Breast epithelium (tissue), 4 donors: ENCODE results near the gene OVOL1. TPM values are rescaled to one million over a fixed set of nuclear protein-coding genes. Genes with fewer than 3 reads are reported as not detected.

Source experiments
- DNase-seq, 2 donors: peaks; one replicate each; pipeline ENCODE4 v3.0.0-alpha.2; 2019; ENCODE audit warnings: low spot score in 2 of 2
- H3K27ac ChIP-seq, 2 donors: fragments of 200-600 bp; sonication (generic) in 1 of 2; one replicate each; pipeline ENCODE4 v1.5.1; 2016 to 2019; ENCODE audit warnings: mild to moderate bottlenecking in 1 of 2
- H3K27me3 ChIP-seq, 2 donors: fragments of 200-600 bp; sonication (generic) in 1 of 2; one replicate each; pipeline versions ENCODE4 v1.5.1 to v1.6.0; 2017 to 2019; ENCODE audit warnings: control low read depth in 1 of 2, mild to moderate bottlenecking in 1 of 2
- H3K36me3 ChIP-seq: fragments of 200-600 bp; one replicate; pipeline ENCODE4 v1.5.1; 2019
- H3K4me1 ChIP-seq, 2 donors: fragments of 200-600 bp; sonication (generic); one replicate each; pipeline ENCODE4 v1.5.1; 2016 to 2019; ENCODE audit warnings: control low read depth in 1 of 2
- H3K4me3 ChIP-seq, 3 donors: fragments of 200-600 bp; sonication (generic); 1 replicate in 2 of 3; 2 replicates in 1 of 3; pipeline ENCODE4 v1.5.1; 2016 to 2019; ENCODE audit warnings: mild to moderate bottlenecking in 3 of 3, moderate library complexity in 2 of 3
- H3K9me3 ChIP-seq, 2 donors: fragments of 200-600 bp; sonication (generic) in 1 of 2; one replicate each; pipeline ENCODE4 v1.5.1; 2016 to 2019; ENCODE audit warnings: control low read depth in 1 of 2
- CTCF ChIP-seq, 3 donors: fragments of 450-650 bp; IDR thresholded peaks; one replicate each; pipeline ENCODE4 v1.5.1; 2016 to 2017; ENCODE audit warnings: antibody characterized with exemption in 3 of 3, mild to moderate bottlenecking in 3 of 3, moderate library complexity in 3 of 3
- POLR2A ChIP-seq: fragments of 450-650 bp; IDR thresholded peaks from one replicate; pipeline ENCODE4 v1.6.1; 2016; ENCODE audit warnings: antibody characterized with exemption, mild to moderate bottlenecking, moderate library complexity
- POLR2AphosphoS5 ChIP-seq, 3 donors: sonication (generic); formaldehyde crosslinking; IDR thresholded peaks; one replicate each; pipeline ENCODE4 v1.6.1; 2017; ENCODE audit warnings: antibody characterized with exemption in 3 of 3
- intact Hi-C: fragments of 100-400 bp; cut with DNase I; formaldehyde crosslinking; loops from one replicate; pipeline ENCODE4 v1.15.1; 2023; ENCODE audit warnings: low total_unique reads
- total RNA-seq, 3 donors: library from RNA; depleted of rRNA; stranded (reverse); fragments of >200 nt; gene quantifications; one replicate each; pipeline ENCODE4 v1.1.0, GENCODE V29; 2016

Gene OVOL1
- total RNA-seq, 3 donors from 2014 or later: 3.6 to 5.1 TPM; not detected in 1

DNA sequence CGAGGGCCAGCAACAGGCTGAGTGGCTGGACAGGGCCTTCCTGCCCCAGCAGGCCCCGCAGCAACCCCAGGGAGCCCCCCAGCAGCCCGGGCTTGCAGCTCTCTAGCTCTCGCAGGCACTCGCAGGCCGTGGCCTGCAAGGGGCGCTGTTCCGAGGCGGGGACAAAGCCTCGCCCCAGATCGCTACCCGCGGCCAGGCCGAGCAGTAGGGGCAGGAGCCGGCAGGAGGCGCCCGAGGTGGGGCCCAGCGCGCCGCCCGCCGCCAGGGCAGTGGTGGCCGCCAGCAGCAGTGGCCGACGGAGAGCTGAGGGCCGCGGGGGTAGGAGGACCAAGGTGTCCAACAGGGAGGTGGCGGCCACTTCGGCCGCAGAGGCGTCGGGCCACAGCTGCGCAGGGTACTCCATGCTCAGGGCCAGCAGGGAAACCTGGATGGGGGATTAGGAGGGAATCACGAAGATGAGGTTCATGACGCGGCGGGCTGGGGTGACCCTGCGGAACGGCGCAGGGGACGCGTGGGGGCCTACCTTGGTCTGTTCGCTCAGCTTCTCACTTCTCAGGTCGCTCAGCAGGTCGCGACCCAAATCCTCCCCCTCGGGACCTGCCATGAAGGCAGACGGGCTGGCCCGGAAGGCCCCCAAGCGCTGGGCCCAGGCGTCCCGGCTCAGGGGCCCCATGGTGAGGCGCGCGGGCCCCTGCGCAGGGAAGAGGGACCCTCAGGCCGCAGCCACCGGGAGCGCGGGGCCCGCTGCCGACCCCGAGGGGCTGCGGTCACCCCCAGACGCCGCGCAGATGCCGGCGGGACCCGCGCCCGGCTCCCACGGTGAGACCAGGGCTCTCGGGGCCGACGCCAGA lies 6.7 kb upstream of the OVOL1 start:
- intact Hi-C loops: loop anchor here (5.0 kb wide), 1 partner anchor 68 kb away; the partner anchor contains the start of gene KAT5
- Histone ChIP-seq H3K36me3 (no peaks in the 10 kb centered on the region), H3K27ac (peak overlapping the region; percentile 79 to 87), H3K4me3 (peak overlapping the region; percentile 87 to 95 (median 88)), H3K4me1 (peaks cover 0 to 4% of the 10 kb centered on the region in 2 donors), H3K9me3 (no peaks in the 10 kb centered on the region), H3K27me3 (no peaks in the 10 kb centered on the region)
- peak; percentile 54 to 83 for DNase-seq
- TF ChIP-seq POLR2AphosphoS5 (IDR thresholded peaks at IDR 0.05) (peak in 2 of 3 donors; percentile 12 to 46), POLR2A (no peak), CTCF (IDR thresholded peaks at IDR 0.05) (peak; percentile 87 to 98 (median 89))

GRCh38 chr11:65780770-65781151 lies 6.1 kb upstream of the OVOL1 start, which contains the start of gene AP5B1:
Gene AP5B1 (minus strand): TSS chr11:65780976. CDS start chr11:65780591, 385 bp downstream.
- TF ChIP-seq POLR2AphosphoS5 (IDR thresholded peaks at IDR 0.05) (no peak), POLR2A (no peak), CTCF (IDR thresholded peaks at IDR 0.05) (no peak)
- Histone ChIP-seq H3K27ac (peak within 1 kb of the TSS; percentile 79 to 87), H3K4me1 (peaks cover 0 to 4% of the 10 kb centered on the region in 2 donors), H3K36me3 (no peaks in the 10 kb centered on the region), H3K27me3 (peaks cover under 1% of the 10 kb centered on the region in 2 donors), H3K4me3 (peak within 1 kb of the TSS; percentile 87 to 95 (median 88)), H3K9me3 (no peaks in the 10 kb centered on the region)
- intact Hi-C loops: no loop called here
- peak; percentile 58 to 59 for DNase-seq

GRCh38 chr11:65781152-65781961 lies 5.5 kb upstream of the OVOL1 start:
- intact Hi-C loops: no loop called here
- H3K27ac ChIP-seq: peak overlapping the region; percentile 79 to 87

DNA sequence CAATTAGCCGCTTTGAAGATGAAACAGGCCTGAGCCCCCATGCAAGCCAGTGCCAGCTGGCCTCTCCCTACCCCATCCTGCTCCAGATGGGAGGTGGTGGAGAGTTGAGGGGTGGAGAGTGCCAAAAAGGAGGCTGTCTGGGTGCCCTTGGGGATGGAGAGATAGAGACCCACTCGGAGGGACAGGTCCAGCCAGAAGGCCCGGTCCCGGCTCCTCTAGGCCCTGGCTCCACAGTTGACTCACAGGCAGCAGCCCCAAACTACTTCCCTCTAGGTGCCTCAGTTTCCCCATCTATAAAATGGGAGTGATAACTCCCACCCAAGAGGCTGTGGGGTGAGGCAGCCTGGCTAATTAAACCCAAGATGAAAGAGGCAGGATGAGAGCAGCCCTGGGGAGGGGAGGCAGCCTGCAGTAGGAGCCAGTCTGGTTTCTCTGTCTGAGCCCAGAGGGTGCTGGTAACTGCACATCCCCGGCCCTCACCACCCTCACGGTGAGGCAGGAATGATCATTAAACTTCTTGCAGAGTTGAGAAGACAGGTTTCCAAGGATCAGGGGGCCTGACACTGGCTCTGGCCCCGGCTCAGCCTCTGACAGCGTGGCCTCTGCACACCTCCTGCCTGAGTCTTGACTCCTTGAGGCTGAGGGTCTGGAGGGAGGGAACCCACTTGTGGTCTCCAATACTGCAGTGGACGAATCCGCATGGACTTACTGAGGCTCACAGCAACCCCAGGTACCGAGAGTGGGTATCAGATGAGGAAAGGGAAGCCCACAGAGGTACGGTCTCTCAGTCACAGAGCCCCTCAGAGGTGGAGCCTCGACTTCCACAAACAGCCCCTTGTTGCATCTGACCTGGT lies 4.7 kb upstream of the OVOL1 start:
- peak overlapping the region; percentile 79 to 87 for H3K27ac ChIP-seq
- H3K36me3 ChIP-seq: no peaks in the 10 kb centered on the region
- H3K4me3 ChIP-seq: peak overlapping the region in 2 of 3 donors; percentile 87 to 95
- peaks cover 9 to 10% of the 10 kb centered on the region in 2 donors for H3K27me3 ChIP-seq
- H3K9me3 ChIP-seq: no peaks in the 10 kb centered on the region
- H3K4me1 ChIP-seq: peaks cover 6 to 12% of the 10 kb centered on the region in 2 donors
- intact Hi-C loops: no loop called here
- TF ChIP-seq POLR2A (no peak), POLR2AphosphoS5 (IDR thresholded peaks at IDR 0.05) (no peak), CTCF (IDR thresholded peaks at IDR 0.05) (no peak)
- no peak for DNase-seq

More at GRCh38 chr11:65781152-65781961, 5.5 kb upstream of the OVOL1 start:
- Histone ChIP-seq H3K36me3 (no peaks in the 10 kb centered on the region), H3K27me3 (peaks cover 6 to 7% of the 10 kb centered on the region in 2 donors), H3K4me3 (peak overlapping the region; percentile 87 to 95 (median 88)), H3K4me1 (peaks cover 4 to 8% of the 10 kb centered on the region in 2 donors), H3K9me3 (no peaks in the 10 kb centered on the region)
- peak in 1 of 3 donors; percentile 51 for TF ChIP-seq CTCF (IDR thresholded peaks at IDR 0.05)
- TF ChIP-seq POLR2A: no peak
- TF ChIP-seq POLR2AphosphoS5 (IDR thresholded peaks at IDR 0.05): peak in 1 of 3 donors; percentile 13
- DNase-seq: no peak
